Activated CD4-positive, alpha-beta T cell treated with anti-CD3 and anti-CD28 coated beads, Interleukin-2, amount 50 U/mL, for 24 hours (primary cell): ENCODE measurements around the gene TBC1D5.

ENCODE experiments used
- DNase-seq, 2 donors: peaks; one replicate each; pipeline ENCODE4 v3.0.0-alpha.2; 2020; ENCODE audit warnings: low read depth in 1 of 2, low spot score in 1 of 2

TBC1D5 gene

GRCh38 chr3:17235310-17235709 lies 507.1 kb downstream of the TBC1D5 start:
- DNase-seq = no peak

- DNase-seq = no peak
Observed at GRCh38 chr3:17234382-17234781, 508.0 kb downstream of the TBC1D5 start.

GRCh38 chr3:17233398-17233800 lies 509.0 kb downstream of the TBC1D5 start:
- DNase-seq = peak in 1 of 2 donors; percentile 52

GRCh38 chr3:17232442-17232841 lies 510.0 kb downstream of the TBC1D5 start:
- DNase-seq = no peak

GRCh38 chr3:17231537-17232261 lies 510.7 kb downstream of the TBC1D5 start:
- DNase-seq = no peak

- DNase-seq = no peak
Observed at GRCh38 chr3:17227472-17227871, 515.0 kb downstream of the TBC1D5 start.

GRCh38 chr3:17221529-17221928 lies 520.9 kb downstream of the TBC1D5 start:
- DNase-seq = no peak

- no peak for DNase-seq
Observed at GRCh38 chr3:17219593-17219992, 522.8 kb downstream of the TBC1D5 start.

- DNase-seq = no peak
Observed at GRCh38 chr3:17218587-17218986, 523.8 kb downstream of the TBC1D5 start.

GRCh38 chr3:17217588-17217987 lies 524.8 kb downstream of the TBC1D5 start:
- DNase-seq = no peak

- no peak for DNase-seq
Observed at GRCh38 chr3:17213102-17213501, 529.3 kb downstream of the TBC1D5 start.

- no peak for DNase-seq
Observed at GRCh38 chr3:17207979-17208378, 534.5 kb downstream of the TBC1D5 start.

- DNase-seq = no peak
Observed at GRCh38 chr3:17207019-17207418, 535.4 kb downstream of the TBC1D5 start.

- no peak for DNase-seq
Observed at GRCh38 chr3:17204049-17204650, 538.3 kb downstream of the TBC1D5 start.

GRCh38 chr3:17201538-17201937 lies 540.9 kb downstream of the TBC1D5 start:
- DNase-seq = no peak

- DNase-seq = no peak
Observed at GRCh38 chr3:17195856-17196604, 546.4 kb downstream of the TBC1D5 start.

- DNase-seq = no peak
Observed at GRCh38 chr3:17195192-17195611, 547.2 kb downstream of the TBC1D5 start.

GRCh38 chr3:17194116-17194515 lies 548.3 kb downstream of the TBC1D5 start:
- DNase-seq = no peak

- no peak for DNase-seq
Observed at GRCh38 chr3:17192995-17193394, 549.4 kb downstream of the TBC1D5 start.

GRCh38 chr3:17190353-17191078 lies 551.9 kb downstream of the TBC1D5 start:
- no peak for DNase-seq

GRCh38 chr3:17188378-17188777 lies 554.1 kb downstream of the TBC1D5 start:
- DNase-seq = no peak
